ENCODE results near the gene MRPL20. TPM values are rescaled to one million over a fixed set of nuclear protein-coding genes. Genes with fewer than 3 reads are reported as not detected.
A peak's percentile ranks its signal among the peaks of the same experiment; 100 is the strongest.
"Not testable (repeated sequence)": the region's sequence is repeated elsewhere in the genome, so short reads cannot be mapped to it uniquely, and the experiment has no call there.

The MRPL20 gene
- 10 to 100 TPM; 58.2 to 94.1 (median 78.2) TPM for total RNA-seq

GRCh38 chr1:1406821-1407635 is at the start of gene MRPL20:
TSS of gene MRPL20 (minus strand) at chr1:1407293. CDS start at chr1:1407217, 76 bp downstream.
- TF ChIP-seq POLR2A (IDR thresholded peaks at IDR 0.05), result peak; percentile 69 to 72
- peak in 1 of 6 experiments; percentile 3 for TF ChIP-seq CTCF (IDR thresholded peaks at IDR 0.05)
- H3K27me3 ChIP-seq, result no peaks in the 10 kb centered on the region
- H3K9me3 ChIP-seq, result no peaks in the 10 kb centered on the region
- peaks cover 0 to 34% (median 0%) of the 10 kb centered on the region in 3 donors for H3K36me3 ChIP-seq
- peaks cover 0 to 27% (median 12%) of the 10 kb centered on the region in 4 donors for H3K4me1 ChIP-seq
- DNase-seq, result peak; percentile 95 to 98 (median 97)
- H3K4me3 ChIP-seq, result peak within 1 kb of the TSS; percentile 74 to 100 (median 88)
- H3K27ac ChIP-seq, result peak within 1 kb of the TSS; percentile 88 to 95 (median 91)

- H3K27ac ChIP-seq, H3K27me3 ChIP-seq, H3K4me3 ChIP-seq, H3K9me3 ChIP-seq, H3K36me3 ChIP-seq, H3K4me1 ChIP-seq, DNase-seq: not testable (repeated sequence)
These were observed 49.7 kb upstream of the MRPL20 start for GRCh38 chr1:1456683-1457255.

GRCh38 chr1:1455934-1456333 is 48.8 kb upstream of the MRPL20 start:
- not testable (repeated sequence) for H3K4me3 ChIP-seq, H3K4me1 ChIP-seq, H3K27ac ChIP-seq, H3K36me3 ChIP-seq, H3K9me3 ChIP-seq, DNase-seq, H3K27me3 ChIP-seq

GRCh38 chr1:1455366-1455884 is 48.3 kb upstream of the MRPL20 start:
- Histone ChIP-seq H3K36me3 (no peaks in the 10 kb centered on the region), H3K4me3 (no peak overlapping the region), H3K27ac (no peak overlapping the region), H3K9me3 (no peaks in the 10 kb centered on the region), H3K27me3 (no peaks in the 10 kb centered on the region), H3K4me1 (no peaks in the 10 kb centered on the region)
- TF ChIP-seq POLR2A (IDR thresholded peaks at IDR 0.05) (no peak), CTCF (IDR thresholded peaks at IDR 0.05) (no peak)
- DNase-seq, result no peak

GRCh38 chr1:1454286-1455056 is 47.4 kb upstream of the MRPL20 start:
- DNase-seq, H3K27me3 ChIP-seq, H3K4me1 ChIP-seq, H3K27ac ChIP-seq, H3K36me3 ChIP-seq, H3K4me3 ChIP-seq, H3K9me3 ChIP-seq: not testable (repeated sequence)

GRCh38 chr1:1452882-1453281 is 45.8 kb upstream of the MRPL20 start:
- Histone ChIP-seq H3K36me3 (no peaks in the 10 kb centered on the region), H3K4me3 (no peak overlapping the region), H3K4me1 (no peaks in the 10 kb centered on the region), H3K27ac (no peak overlapping the region), H3K27me3 (no peaks in the 10 kb centered on the region), H3K9me3 (no peaks in the 10 kb centered on the region)
- TF ChIP-seq CTCF (IDR thresholded peaks at IDR 0.05), result no peak
- no peak for TF ChIP-seq POLR2A (IDR thresholded peaks at IDR 0.05)
- no peak for DNase-seq

GRCh38 chr1:1452365-1452739 is 45.3 kb upstream of the MRPL20 start:
- DNase-seq, H3K27me3 ChIP-seq, H3K36me3 ChIP-seq, H3K4me1 ChIP-seq, H3K4me3 ChIP-seq, H3K27ac ChIP-seq, H3K9me3 ChIP-seq: not testable (repeated sequence)

All from Peyer's patch (tissue), 4 donors.